Testis (tissue), 2 donors: ENCODE data around the gene LHX5.

Source experiments
- POLR2A ChIP-seq: fragments of 450-650 bp; IDR thresholded peaks from one replicate; pipeline ENCODE4 v1.6.1; 2017; ENCODE audit warnings: antibody characterized with exemption, mild to moderate bottlenecking, moderate library complexity
- TF ChIP-seq, protein P1 (sequence below), 3 experiments: fragments of 450-650 bp in 2 of 3; fragments of 200-600 bp in 1 of 3; sonication (generic) in 1 of 3; IDR thresholded peaks; one replicate each; pipeline ENCODE4 v1.5.1; 2016 to 2019; ENCODE audit warnings: antibody characterized with exemption in 3 of 3, mild to moderate bottlenecking in 2 of 3, moderate library complexity in 1 of 3

DNA sequence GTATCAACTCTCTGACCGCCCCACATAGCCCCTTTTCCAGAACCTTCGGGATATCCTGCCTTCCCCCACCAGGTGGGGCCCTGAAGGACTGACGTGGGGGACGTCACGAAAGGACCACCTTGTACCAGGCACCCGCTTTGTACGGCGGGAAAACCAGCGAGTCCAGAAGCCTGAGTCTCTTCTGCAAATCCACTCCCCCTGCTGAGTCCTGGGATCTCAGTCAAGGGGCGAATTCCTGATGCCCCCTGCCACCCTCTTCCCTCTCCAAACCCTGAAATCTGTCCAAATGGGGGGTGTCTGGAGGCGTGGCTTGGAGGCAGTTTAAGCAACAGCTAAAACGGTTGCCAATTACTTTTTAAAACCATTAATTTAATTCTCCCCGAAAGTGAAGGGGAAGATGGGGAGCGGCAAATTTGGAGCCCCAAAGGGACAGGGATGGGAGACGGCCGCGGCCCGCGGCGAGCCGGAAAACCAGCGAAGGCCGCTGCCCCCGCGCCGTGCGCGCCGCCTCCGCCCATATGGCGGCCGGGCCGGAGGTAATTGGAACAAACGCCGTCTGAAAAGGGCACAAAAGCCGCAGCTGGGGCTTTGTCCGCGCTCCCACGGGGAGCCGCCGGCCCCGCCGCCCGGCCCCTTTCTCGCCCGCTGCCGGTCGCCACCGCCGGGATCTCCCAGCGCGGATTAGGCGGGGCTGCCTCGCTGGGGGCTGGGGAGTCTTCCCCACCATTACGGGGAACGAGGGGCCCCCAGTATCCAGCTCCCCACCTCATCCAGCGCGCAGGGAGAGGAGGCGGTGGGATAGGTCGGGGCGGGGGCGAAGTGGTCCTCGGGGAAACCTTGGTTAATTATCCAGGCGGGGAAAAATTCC lies 6.6 kb downstream of the LHX5 start:
- TF ChIP-seq, protein P1, sequence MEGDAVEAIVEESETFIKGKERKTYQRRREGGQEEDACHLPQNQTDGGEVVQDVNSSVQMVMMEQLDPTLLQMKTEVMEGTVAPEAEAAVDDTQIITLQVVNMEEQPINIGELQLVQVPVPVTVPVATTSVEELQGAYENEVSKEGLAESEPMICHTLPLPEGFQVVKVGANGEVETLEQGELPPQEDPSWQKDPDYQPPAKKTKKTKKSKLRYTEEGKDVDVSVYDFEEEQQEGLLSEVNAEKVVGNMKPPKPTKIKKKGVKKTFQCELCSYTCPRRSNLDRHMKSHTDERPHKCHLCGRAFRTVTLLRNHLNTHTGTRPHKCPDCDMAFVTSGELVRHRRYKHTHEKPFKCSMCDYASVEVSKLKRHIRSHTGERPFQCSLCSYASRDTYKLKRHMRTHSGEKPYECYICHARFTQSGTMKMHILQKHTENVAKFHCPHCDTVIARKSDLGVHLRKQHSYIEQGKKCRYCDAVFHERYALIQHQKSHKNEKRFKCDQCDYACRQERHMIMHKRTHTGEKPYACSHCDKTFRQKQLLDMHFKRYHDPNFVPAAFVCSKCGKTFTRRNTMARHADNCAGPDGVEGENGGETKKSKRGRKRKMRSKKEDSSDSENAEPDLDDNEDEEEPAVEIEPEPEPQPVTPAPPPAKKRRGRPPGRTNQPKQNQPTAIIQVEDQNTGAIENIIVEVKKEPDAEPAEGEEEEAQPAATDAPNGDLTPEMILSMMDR (IDR thresholded peaks at IDR 0.05): no peak
- no peak for TF ChIP-seq POLR2A
